HUES6 (cell line): Measurements from ENCODE around the gene GALNT13.

Experiments
- H3K27ac ChIP-seq: 2 replicates; pipeline ENCODE4 v1.7.0; 2013; ENCODE audit warnings: low read depth, mild to moderate bottlenecking, low read length, inconsistent platforms
- H3K27me3 ChIP-seq: 2 replicates; pipeline ENCODE4 v1.6.1; 2013; ENCODE audit warnings: low read length; ENCODE audit not compliant: control insufficient read depth, insufficient read depth
- H3K36me3 ChIP-seq: 2 replicates; pipeline ENCODE4 v1.6.1; 2013; ENCODE audit warnings: low read length; ENCODE audit not compliant: control insufficient read depth, insufficient read depth
- H3K4me1 ChIP-seq: 2 replicates; pipeline ENCODE4 v1.6.1; 2013; ENCODE audit warnings: low read length; ENCODE audit not compliant: control insufficient read depth, insufficient read depth
- H3K4me3 ChIP-seq: 2 replicates; pipeline ENCODE4 v1.5.1; 2013; ENCODE audit warnings: low read depth, low read length
- H3K9ac ChIP-seq: one replicate; pipeline ENCODE4 v1.6.1; 2013; ENCODE audit warnings: mild to moderate bottlenecking, low read length
- H3K9me3 ChIP-seq: 2 replicates; pipeline ENCODE4 v1.6.1; 2013; ENCODE audit warnings: low read depth, low read length; ENCODE audit not compliant: control insufficient read depth, insufficient read depth

The GALNT13 gene

GRCh38 chr2:154182008-154182407, 310.3 kb downstream of the GALNT13 start:
- no peak overlapping the region for H3K4me3 ChIP-seq
- H3K9ac ChIP-seq, result no peak overlapping the region
- no peaks in the 10 kb centered on the region for H3K27me3 ChIP-seq
- 0 out of 2 replicates have a peak, but pooled peaks cover 8% of the 10 kb centered on the region for H3K4me1 ChIP-seq
- H3K27ac ChIP-seq, result no peak overlapping the region
- no peaks in the 10 kb centered on the region for H3K36me3 ChIP-seq
- no peaks in the 10 kb centered on the region for H3K9me3 ChIP-seq

DNA sequence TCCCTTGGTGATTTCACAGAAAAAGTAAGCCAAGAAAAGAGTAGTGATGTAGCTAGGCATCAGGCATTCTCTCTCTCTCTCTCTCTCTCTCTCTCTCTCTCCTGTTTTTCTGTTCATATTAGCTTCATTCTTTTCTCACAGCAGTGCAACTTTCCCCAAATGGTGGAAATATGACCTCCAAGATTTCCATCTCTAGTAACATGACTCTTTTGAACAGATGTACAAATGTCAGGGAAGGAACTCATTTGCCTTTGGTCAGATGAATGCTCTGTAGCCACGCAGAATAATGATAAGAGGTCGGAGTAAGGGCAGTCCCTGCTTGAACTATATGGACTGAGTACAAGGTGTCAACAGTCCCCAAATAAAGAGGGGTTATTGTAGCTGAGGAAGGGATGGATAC, 316.2 kb downstream of the GALNT13 start:
- Histone ChIP-seq H3K27me3 (no peaks in the 10 kb centered on the region), H3K4me3 (no peak overlapping the region), H3K4me1 (0 out of 2 replicates have a peak, but pooled peaks cover 4% of the 10 kb centered on the region), H3K36me3 (no peaks in the 10 kb centered on the region), H3K9ac (no peak overlapping the region), H3K27ac (no peak overlapping the region), H3K9me3 (no peaks in the 10 kb centered on the region)

DNA sequence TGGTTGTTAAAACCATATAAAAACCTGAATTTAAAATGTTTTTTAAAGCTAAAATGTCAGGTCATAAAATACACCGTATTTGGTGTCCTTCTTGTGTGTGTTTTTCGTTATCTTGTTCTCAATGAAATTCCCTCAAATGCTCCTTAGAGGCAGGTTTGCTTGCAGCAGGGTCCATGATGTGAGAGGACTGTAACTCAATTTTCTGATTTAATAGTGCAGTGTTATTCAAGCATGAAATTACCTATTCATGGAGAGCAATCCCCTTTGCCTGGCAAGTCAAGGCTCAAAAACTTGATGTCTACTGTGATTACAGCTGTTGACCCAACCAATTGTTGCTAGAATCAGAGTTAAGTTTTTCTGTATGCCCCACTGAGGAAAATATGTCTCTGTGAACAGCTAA, 318.2 kb downstream of the GALNT13 start:
- H3K4me1 ChIP-seq, result 0 out of 2 replicates have a peak, but pooled peaks cover 4% of the 10 kb centered on the region
- H3K4me3 ChIP-seq, result no peak overlapping the region
- no peaks in the 10 kb centered on the region for H3K9me3 ChIP-seq
- no peak overlapping the region for H3K27ac ChIP-seq
- no peak overlapping the region for H3K9ac ChIP-seq
- no peaks in the 10 kb centered on the region for H3K27me3 ChIP-seq
- no peaks in the 10 kb centered on the region for H3K36me3 ChIP-seq

DNA sequence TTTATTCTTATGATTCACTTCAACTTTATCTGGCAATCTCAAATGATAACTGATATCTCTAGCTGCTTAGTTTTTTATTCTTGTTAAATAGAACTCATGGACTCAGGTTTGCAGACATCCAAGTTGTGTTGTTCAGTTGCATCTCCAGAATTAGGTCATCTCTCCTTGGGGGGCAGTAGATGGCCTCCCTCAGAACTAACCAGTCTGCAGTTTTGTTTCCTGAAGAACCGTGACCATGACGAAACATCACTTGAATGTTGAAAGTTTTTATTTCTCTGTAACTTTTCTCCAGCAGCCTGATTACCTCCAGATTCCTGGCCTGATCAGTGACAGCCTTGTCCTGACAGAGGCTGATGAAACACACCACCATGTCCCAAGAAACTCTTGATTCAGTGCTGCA, 321.5 kb downstream of the GALNT13 start:
- Histone ChIP-seq H3K4me1 (0 out of 2 replicates have a peak, but pooled peaks cover 4% of the 10 kb centered on the region), H3K36me3 (no peaks in the 10 kb centered on the region), H3K27me3 (no peaks in the 10 kb centered on the region), H3K4me3 (no peak overlapping the region), H3K27ac (no peak overlapping the region), H3K9ac (no peak overlapping the region), H3K9me3 (no peaks in the 10 kb centered on the region)

DNA sequence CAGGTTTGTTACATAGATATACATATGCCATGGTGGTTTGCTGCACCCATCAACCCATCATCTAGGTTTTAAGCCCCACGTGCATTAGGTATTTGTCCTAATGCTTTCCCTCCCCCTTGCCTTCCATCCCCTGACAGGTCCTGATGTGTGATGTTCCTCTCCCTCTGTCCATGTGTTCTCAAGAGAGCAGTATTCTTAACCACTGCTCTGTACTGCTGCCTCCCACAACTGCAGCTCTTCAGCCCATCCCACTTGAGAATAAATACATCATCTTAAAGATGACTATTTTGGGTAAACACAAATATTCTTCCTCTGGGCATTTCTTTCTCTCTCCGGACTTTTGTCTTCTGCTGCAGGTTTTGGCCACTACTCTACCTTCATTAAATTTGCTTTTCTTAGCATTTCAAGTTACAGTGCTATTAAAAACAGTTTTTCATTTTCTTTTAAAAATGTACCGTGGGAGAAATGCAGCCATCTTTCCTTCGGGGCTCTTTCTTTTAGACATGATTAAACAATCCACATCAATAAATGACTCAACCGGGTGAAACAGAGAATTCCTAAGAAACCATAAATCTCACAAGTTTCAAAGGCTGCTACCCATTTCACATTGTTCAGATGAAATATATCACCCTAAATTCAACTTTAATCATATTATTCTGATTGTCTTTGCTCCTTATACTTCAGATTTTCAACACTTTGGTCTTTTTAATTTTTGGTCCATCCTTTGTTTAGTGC, 323.4 kb downstream of the GALNT13 start:
- H3K9ac ChIP-seq, result no peak overlapping the region
- 0 out of 2 replicates have a peak, but pooled peaks cover 4% of the 10 kb centered on the region for H3K4me1 ChIP-seq
- H3K4me3 ChIP-seq, result no peak overlapping the region
- H3K27ac ChIP-seq, result no peak overlapping the region
- no peaks in the 10 kb centered on the region for H3K36me3 ChIP-seq
- no peaks in the 10 kb centered on the region for H3K9me3 ChIP-seq
- H3K27me3 ChIP-seq, result no peaks in the 10 kb centered on the region

DNA sequence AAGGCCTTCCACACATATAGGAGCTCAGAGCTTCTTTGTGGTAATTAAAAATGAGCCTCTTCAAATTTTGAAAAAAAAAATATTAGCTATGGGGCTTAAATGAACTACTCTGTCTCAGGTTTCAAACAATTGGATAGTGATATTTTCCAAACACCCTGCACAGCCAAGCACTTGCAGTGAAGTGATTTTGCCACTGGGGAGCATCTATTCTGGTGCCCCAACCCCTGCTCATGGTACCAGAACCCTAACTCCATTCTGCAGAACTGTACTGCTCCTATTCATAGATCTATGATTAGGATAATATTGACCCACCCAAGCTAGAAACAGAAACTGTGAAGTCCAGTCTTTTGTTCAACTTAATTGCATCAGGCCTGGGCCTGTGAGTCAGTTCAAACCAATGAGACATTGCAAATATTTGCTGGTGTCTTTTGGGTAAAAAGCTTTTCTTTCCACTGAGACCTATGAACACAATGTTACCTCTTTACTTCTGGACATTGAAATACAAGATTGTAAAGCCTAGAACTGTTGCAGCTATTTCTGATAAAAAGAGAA, 324.0 kb downstream of the GALNT13 start:
- 0 out of 2 replicates have a peak, but pooled peaks cover 4% of the 10 kb centered on the region for H3K4me1 ChIP-seq
- no peak overlapping the region for H3K9ac ChIP-seq
- H3K4me3 ChIP-seq, result no peak overlapping the region
- H3K9me3 ChIP-seq, result no peaks in the 10 kb centered on the region
- no peak overlapping the region for H3K27ac ChIP-seq
- H3K27me3 ChIP-seq, result no peaks in the 10 kb centered on the region
- no peaks in the 10 kb centered on the region for H3K36me3 ChIP-seq

GRCh38 chr2:154198866-154199265, 327.1 kb downstream of the GALNT13 start:
- Histone ChIP-seq H3K9me3 (no peaks in the 10 kb centered on the region), H3K9ac (no peak overlapping the region), H3K36me3 (no peaks in the 10 kb centered on the region), H3K4me1 (no peaks in the 10 kb centered on the region), H3K27ac (no peak overlapping the region), H3K4me3 (no peak overlapping the region), H3K27me3 (no peaks in the 10 kb centered on the region)

DNA sequence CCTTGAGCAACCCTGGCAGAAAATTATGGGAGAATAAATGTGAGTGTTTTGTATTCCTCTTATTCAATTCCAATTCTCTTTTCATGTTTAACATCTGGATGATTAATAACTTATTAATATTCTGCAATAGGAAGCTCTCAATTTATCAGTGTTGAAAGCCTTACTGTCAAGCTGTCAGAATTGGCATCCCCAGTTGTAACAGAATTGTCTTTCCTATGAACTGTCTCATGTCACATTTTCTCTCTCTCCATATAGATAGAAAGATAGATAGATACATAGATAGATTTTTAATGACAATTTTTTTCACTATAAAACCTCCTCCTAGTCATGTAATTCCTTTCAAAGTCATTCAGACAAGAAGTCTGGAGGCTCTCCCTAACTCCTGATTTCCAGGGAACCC, 331.5 kb downstream of the GALNT13 start:
- Histone ChIP-seq H3K4me1 (no peaks in the 10 kb centered on the region), H3K9me3 (no peaks in the 10 kb centered on the region), H3K27me3 (no peaks in the 10 kb centered on the region), H3K27ac (no peak overlapping the region), H3K36me3 (no peaks in the 10 kb centered on the region), H3K9ac (no peak overlapping the region), H3K4me3 (no peak overlapping the region)

DNA sequence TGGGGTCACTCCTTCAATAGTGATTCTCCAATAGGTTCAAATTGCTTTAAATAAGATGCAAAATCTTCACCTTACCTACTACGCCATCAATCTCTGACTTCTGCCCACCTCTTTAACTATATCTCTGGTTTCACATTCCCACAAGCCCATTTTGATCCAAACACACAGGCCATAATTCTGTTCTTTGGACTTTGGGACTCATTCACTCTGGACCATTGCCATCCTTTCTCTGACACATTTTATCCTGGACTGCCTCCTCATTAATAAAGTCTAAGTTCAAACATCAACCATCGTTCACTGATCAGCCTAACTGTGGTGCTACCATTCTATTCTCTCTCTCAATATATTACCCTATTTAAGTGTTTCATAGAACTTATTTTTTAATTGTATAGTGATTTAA, 332.2 kb downstream of the GALNT13 start:
- no peaks in the 10 kb centered on the region for H3K27me3 ChIP-seq
- no peak overlapping the region for H3K9ac ChIP-seq
- no peaks in the 10 kb centered on the region for H3K9me3 ChIP-seq
- H3K4me3 ChIP-seq, result no peak overlapping the region
- H3K27ac ChIP-seq, result no peak overlapping the region
- no peaks in the 10 kb centered on the region for H3K4me1 ChIP-seq
- no peaks in the 10 kb centered on the region for H3K36me3 ChIP-seq

- H3K36me3 ChIP-seq, result no peaks in the 10 kb centered on the region
- H3K9ac ChIP-seq, result no peak overlapping the region
- no peaks in the 10 kb centered on the region for H3K9me3 ChIP-seq
- H3K27ac ChIP-seq, result no peak overlapping the region
- no peaks in the 10 kb centered on the region for H3K4me1 ChIP-seq
- no peaks in the 10 kb centered on the region for H3K27me3 ChIP-seq
- no peak overlapping the region for H3K4me3 ChIP-seq
Measured at GRCh38 chr2:154207288-154208047, 335.7 kb downstream of the GALNT13 start.

GRCh38 chr2:154223726-154224125, 352.0 kb downstream of the GALNT13 start:
- Histone ChIP-seq H3K4me3 (no peak overlapping the region), H3K27me3 (no peaks in the 10 kb centered on the region), H3K9me3 (no peaks in the 10 kb centered on the region), H3K27ac (no peak overlapping the region), H3K9ac (no peak overlapping the region), H3K4me1 (peaks cover 22% of the 10 kb centered on the region), H3K36me3 (no peaks in the 10 kb centered on the region)
